Uterus (tissue), 4 donors: Measurements from ENCODE around the gene AKT1. TPM values are rescaled to one million over a fixed set of nuclear protein-coding genes. Genes with fewer than 3 reads are reported as not detected.
A peak's percentile ranks its signal among the peaks of the same experiment; 100 is the strongest.

Experiments
- DNase-seq, 2 donors: peaks; one replicate each; pipeline ENCODE4 v3.0.0-alpha.2; 2019 to 2020
- H3K27ac ChIP-seq, 2 donors: fragments of 200-600 bp; sonication (generic); 1 replicate in 1 of 2; 2 replicates in 1 of 2; pipeline ENCODE4 v1.5.1; 2016 to 2018
- H3K27me3 ChIP-seq, 2 donors: fragments of 200-600 bp; sonication (generic); one replicate each; pipeline ENCODE4 v1.5.1; 2018 to 2019; ENCODE audit warnings: control low read depth in 1 of 2
- H3K36me3 ChIP-seq, 2 donors: fragments of 200-600 bp; sonication (generic); one replicate each; pipeline ENCODE4 v1.5.1; 2019; ENCODE audit warnings: control low read depth in 1 of 2
- H3K4me1 ChIP-seq, 2 donors: fragments of 200-600 bp; sonication (generic); one replicate each; pipeline ENCODE4 v1.5.1; 2018 to 2019; ENCODE audit warnings: control low read depth in 1 of 2
- H3K4me3 ChIP-seq, 2 donors: fragments of 200-600 bp; sonication (generic); 1 replicate in 1 of 2; 2 replicates in 1 of 2; pipeline ENCODE4 v1.5.1; 2018 to 2019; ENCODE audit warnings: mild to moderate bottlenecking in 1 of 2
- H3K9me3 ChIP-seq, 2 donors: fragments of 200-600 bp; sonication (generic); one replicate each; pipeline ENCODE4 v1.5.1; 2019; ENCODE audit warnings: control low read depth in 1 of 2
- CTCF ChIP-seq, 4 experiments: fragments of 200-600 bp in 2 of 4; fragments of 450-650 bp in 2 of 4; sonication (generic) in 2 of 4; IDR thresholded peaks; one replicate each; pipeline ENCODE4 v1.5.1; 2016 to 2019; ENCODE audit warnings: antibody characterized with exemption in 4 of 4, mild to moderate bottlenecking in 2 of 4, moderate library complexity in 1 of 4
- POLR2A ChIP-seq, 2 donors: fragments of 450-650 bp; IDR thresholded peaks; one replicate each; pipeline ENCODE4 v1.6.1; 2016; ENCODE audit warnings: antibody characterized with exemption in 2 of 2, mild to moderate bottlenecking in 1 of 2, moderate library complexity in 1 of 2
- intact Hi-C: fragments of 100-400 bp; cut with DNase I; formaldehyde crosslinking; loops from one replicate; pipeline ENCODE4 v1.15.1; 2023; ENCODE audit warnings: low total_unique reads
- total RNA-seq, 4 donors: library from RNA; depleted of rRNA in 3 of 4; stranded (reverse); fragments of >200 nt in 3 of 4; gene quantifications; one replicate each; pipeline versions ENCODE4 v1.1.0 to v1.2.4, GENCODE V29; 2014 to 2023
- donor health status: DM: yes; HTN: yes; CAD: no.

AKT1 gene
- total RNA-seq, 4 donors from 2014 or later: 42.9 to 121 (median 101) TPM

GRCh38 chr14:104757238-104757585 lies 38.3 kb downstream of the AKT1 start:
- H3K4me1 ChIP-seq: peaks cover 1 to 9% of the 10 kb centered on the region in 2 donors
- no peaks in the 10 kb centered on the region for H3K9me3 ChIP-seq
- H3K4me3 ChIP-seq: no peak overlapping the region
- H3K27ac ChIP-seq: no peak overlapping the region
- intact Hi-C loops: no loop called here
- TF ChIP-seq POLR2A (IDR thresholded peaks at IDR 0.05): no peak
- TF ChIP-seq CTCF (IDR thresholded peaks at IDR 0.05): no peak
- no peak for DNase-seq
- no peaks in the 10 kb centered on the region for H3K27me3 ChIP-seq
- H3K36me3 ChIP-seq: no peaks in the 10 kb centered on the region

- Histone ChIP-seq H3K4me1 (peaks cover 7 to 9% of the 10 kb centered on the region in 2 donors), H3K4me3 (no peak overlapping the region), H3K27ac (no peak overlapping the region), H3K27me3 (no peaks in the 10 kb centered on the region), H3K9me3 (no peaks in the 10 kb centered on the region), H3K36me3 (no peaks in the 10 kb centered on the region)
- DNase-seq: no peak
- intact Hi-C loops: no loop called here
- TF ChIP-seq CTCF (IDR thresholded peaks at IDR 0.05) (no peak), POLR2A (IDR thresholded peaks at IDR 0.05) (no peak)
These were observed 38.9 kb downstream of the AKT1 start for GRCh38 chr14:104756477-104757237.

- Histone ChIP-seq H3K4me3 (no peak overlapping the region), H3K27me3 (no peaks in the 10 kb centered on the region), H3K9me3 (no peaks in the 10 kb centered on the region), H3K36me3 (no peaks in the 10 kb centered on the region), H3K27ac (no peak overlapping the region), H3K4me1 (peaks cover 9% of the 10 kb centered on the region in 2 donors)
- DNase-seq: no peak
- intact Hi-C loops: no loop called here
- TF ChIP-seq CTCF (IDR thresholded peaks at IDR 0.05) (no peak), POLR2A (IDR thresholded peaks at IDR 0.05) (no peak)
These were observed 39.9 kb downstream of the AKT1 start for GRCh38 chr14:104755621-104756020.

- H3K27ac ChIP-seq: no peak overlapping the region
- peak overlapping the region; percentile 84 to 96 for H3K4me3 ChIP-seq
- no peaks in the 10 kb centered on the region for H3K36me3 ChIP-seq
- intact Hi-C loops: no loop called here
- H3K9me3 ChIP-seq: no peaks in the 10 kb centered on the region
- DNase-seq: no peak
- H3K4me1 ChIP-seq: peaks cover 9% of the 10 kb centered on the region in 2 donors
- TF ChIP-seq CTCF (IDR thresholded peaks at IDR 0.05) (no peak), POLR2A (IDR thresholded peaks at IDR 0.05) (no peak)
- no peaks in the 10 kb centered on the region for H3K27me3 ChIP-seq
These were observed 41.2 kb downstream of the AKT1 start for GRCh38 chr14:104754213-104754851.

GRCh38 chr14:104753528-104754212 lies 41.9 kb downstream of the AKT1 start:
- Histone ChIP-seq H3K27me3 (no peaks in the 10 kb centered on the region), H3K4me3 (peak overlapping the region; percentile 84 to 96), H3K4me1 (peaks cover 9% of the 10 kb centered on the region in 2 donors), H3K36me3 (no peaks in the 10 kb centered on the region), H3K9me3 (no peaks in the 10 kb centered on the region), H3K27ac (peak overlapping the region; percentile 79 to 86)
- intact Hi-C loops: no loop called here
- no peak for TF ChIP-seq POLR2A (IDR thresholded peaks at IDR 0.05)
- TF ChIP-seq CTCF (IDR thresholded peaks at IDR 0.05): no peak
- DNase-seq: no peak
